ENCODE results near the gene MGLL.

Gene MGLL

DNA sequence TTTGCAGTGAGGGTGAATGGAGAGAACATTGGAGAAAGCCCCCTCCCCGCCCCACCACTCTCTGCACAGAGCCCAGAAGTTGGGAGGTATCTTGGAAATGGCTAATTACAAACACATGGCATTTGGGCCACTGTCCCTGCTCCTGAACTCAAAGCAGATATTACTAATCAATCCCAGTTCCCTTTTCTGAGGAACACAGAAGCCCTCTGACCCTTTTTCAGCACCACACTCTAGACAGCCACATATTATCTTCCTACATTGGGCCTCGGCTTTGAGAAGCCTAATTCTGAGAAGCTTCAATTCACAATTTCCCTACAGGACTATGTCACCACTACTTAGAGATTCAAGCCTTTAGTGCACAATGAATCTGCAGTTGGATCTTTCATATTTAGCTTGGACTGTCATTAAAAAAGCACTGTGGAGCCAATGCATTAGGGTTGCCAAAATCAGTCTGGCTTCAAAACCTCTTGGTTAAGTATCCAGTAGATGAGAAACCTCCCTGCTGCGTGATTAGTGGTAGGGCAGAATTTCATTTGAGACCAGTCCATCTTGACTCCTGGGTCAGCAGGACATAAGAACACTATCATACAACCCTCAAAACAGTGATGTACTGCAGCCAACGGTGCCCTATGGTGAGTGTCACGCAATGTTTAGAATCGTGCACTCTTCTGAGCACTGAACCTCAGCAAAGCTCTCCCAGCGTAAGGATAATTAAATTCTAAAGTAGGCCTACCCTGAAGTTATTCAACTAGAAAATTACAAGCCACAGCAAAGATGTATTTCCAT, 26.1 kb downstream of the MGLL start:
- no peaks in the 10 kb centered on the region for H3K79me2 ChIP-seq (ENCODE audit: insufficient read depth, low read length)
- no peaks in the 10 kb centered on the region for H3K9me3 ChIP-seq (ENCODE audit: insufficient read depth, low read length)
- H2AFZ ChIP-seq (ENCODE audit: low read depth, low read length, severe bottlenecking) = no peak overlapping the region
- no peak overlapping the region for H3K4me2 ChIP-seq (ENCODE audit: low read depth, low read length, poor library complexity, severe bottlenecking)
- H3K9ac ChIP-seq (ENCODE audit: low read length) = no peak overlapping the region
- no peak overlapping the region for H3K27ac ChIP-seq (ENCODE audit: low read depth, low read length)
- no peaks in the 10 kb centered on the region for H4K20me1 ChIP-seq (ENCODE audit: low read depth, low read length)
- no peak overlapping the region for H3K4me3 ChIP-seq (ENCODE audit: insufficient read depth, low read length, poor library complexity, severe bottlenecking)
- H3F3A ChIP-seq (ENCODE audit: insufficient read depth) = no peaks in the 10 kb centered on the region
- H3K9me2 ChIP-seq (replicated peaks; ENCODE audit: insufficient read depth, low read length) = no peaks in the 10 kb centered on the region
- TF ChIP-seq EZH2phosphoT487 (conservative IDR thresholded peaks at IDR 0.05; ENCODE audit: low read length) = no peak
- TF ChIP-seq CTCF (IDR thresholded peaks at IDR 0.05; ENCODE audit: insufficient read depth, low read length, poor library complexity, severe bottlenecking) = no peak
- H3K36me3 ChIP-seq (ENCODE audit: low read length) = no peaks in the 10 kb centered on the region
- no peaks in the 10 kb centered on the region for H3K27me3 ChIP-seq (ENCODE audit: low read length)

- Histone ChIP-seq H3K79me2 (ENCODE audit: insufficient read depth, low read length) (no peaks in the 10 kb centered on the region), H3K27me3 (ENCODE audit: low read length) (no peaks in the 10 kb centered on the region), H3K27ac (ENCODE audit: low read depth, low read length) (no peak overlapping the region), H2AFZ (ENCODE audit: low read depth, low read length, severe bottlenecking) (no peak overlapping the region), H3K9me3 (ENCODE audit: insufficient read depth, low read length) (no peaks in the 10 kb centered on the region), H3K36me3 (ENCODE audit: low read length) (no peaks in the 10 kb centered on the region), H3K9me2 (replicated peaks; ENCODE audit: insufficient read depth, low read length) (no peaks in the 10 kb centered on the region), H3K9ac (ENCODE audit: low read length) (no peak overlapping the region), H3F3A (ENCODE audit: insufficient read depth) (no peaks in the 10 kb centered on the region), H3K4me3 (ENCODE audit: insufficient read depth, low read length, poor library complexity, severe bottlenecking) (no peak overlapping the region), H4K20me1 (ENCODE audit: low read depth, low read length) (no peaks in the 10 kb centered on the region), H3K4me2 (ENCODE audit: low read depth, low read length, poor library complexity, severe bottlenecking) (no peak overlapping the region)
- TF ChIP-seq CTCF (IDR thresholded peaks at IDR 0.05; ENCODE audit: insufficient read depth, low read length, poor library complexity, severe bottlenecking) (no peak), EZH2phosphoT487 (conservative IDR thresholded peaks at IDR 0.05; ENCODE audit: low read length) (no peak)
Observed at GRCh38 chr3:127794972-127795371, 27.3 kb downstream of the MGLL start.

DNA sequence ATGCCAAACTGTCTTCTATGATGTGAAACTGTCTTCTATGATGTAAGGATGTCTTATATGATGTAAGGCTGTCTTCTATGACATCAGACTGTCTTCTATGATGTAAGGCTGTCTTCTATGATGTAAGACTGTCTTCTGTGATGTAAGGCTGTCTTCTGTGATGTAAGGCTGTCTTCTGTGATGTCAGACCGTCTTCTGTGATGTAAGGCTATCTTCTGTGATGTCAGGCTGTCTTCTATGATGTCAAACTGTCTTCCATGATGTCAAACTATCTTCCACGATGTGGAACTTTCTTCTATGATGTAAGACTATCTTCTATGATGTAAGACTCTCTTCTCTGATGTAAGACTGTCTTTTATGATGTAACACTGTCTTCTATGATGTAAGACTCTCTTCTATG, 27.9 kb downstream of the MGLL start:
- Histone ChIP-seq H3K4me3 (ENCODE audit: insufficient read depth, low read length, poor library complexity, severe bottlenecking) (no peak overlapping the region), H3K27ac (ENCODE audit: low read depth, low read length) (no peak overlapping the region), H3K9me3 (ENCODE audit: insufficient read depth, low read length) (no peaks in the 10 kb centered on the region), H3F3A (ENCODE audit: insufficient read depth) (no peaks in the 10 kb centered on the region), H3K9ac (ENCODE audit: low read length) (no peak overlapping the region), H3K4me2 (ENCODE audit: low read depth, low read length, poor library complexity, severe bottlenecking) (no peak overlapping the region), H3K27me3 (ENCODE audit: low read length) (no peaks in the 10 kb centered on the region), H2AFZ (ENCODE audit: low read depth, low read length, severe bottlenecking) (no peak overlapping the region), H4K20me1 (ENCODE audit: low read depth, low read length) (no peaks in the 10 kb centered on the region), H3K9me2 (replicated peaks; ENCODE audit: insufficient read depth, low read length) (no peaks in the 10 kb centered on the region), H3K36me3 (ENCODE audit: low read length) (no peaks in the 10 kb centered on the region), H3K79me2 (ENCODE audit: insufficient read depth, low read length) (no peaks in the 10 kb centered on the region)
- TF ChIP-seq EZH2phosphoT487 (conservative IDR thresholded peaks at IDR 0.05; ENCODE audit: low read length) (no peak), CTCF (IDR thresholded peaks at IDR 0.05; ENCODE audit: insufficient read depth, low read length, poor library complexity, severe bottlenecking) (no peak)
